Thyroid gland (tissue), 4 donors: ENCODE data around the gene ACAP2. TPM values are rescaled to one million over a fixed set of nuclear protein-coding genes. Genes with fewer than 3 reads are reported as not detected.
"Not testable (repeated sequence)": the region's sequence is repeated elsewhere in the genome, so short reads cannot be mapped to it uniquely, and the experiment has no call there.

Experiments used
- DNase-seq, 2 donors: peaks; one replicate each; pipeline ENCODE4 v3.0.0-alpha.2; 2019
- H3K27ac ChIP-seq, 3 donors: fragments of 200-600 bp; sonication (generic); 1 replicate in 2 of 3; 2 replicates in 1 of 3; pipeline ENCODE4 v1.5.1; 2016 to 2019; ENCODE audit warnings: mild to moderate bottlenecking in 1 of 3, moderate library complexity in 1 of 3
- H3K27me3 ChIP-seq: fragments of 200-600 bp; sonication (generic); one replicate; pipeline ENCODE4 v1.5.1; 2019
- H3K36me3 ChIP-seq, 2 donors: fragments of 200-600 bp; sonication (generic); one replicate each; pipeline ENCODE4 v1.5.1; 2016 to 2019
- H3K4me1 ChIP-seq, 2 donors: fragments of 200-600 bp; sonication (generic); one replicate each; pipeline ENCODE4 v1.5.1; 2017 to 2019
- H3K4me3 ChIP-seq, 3 donors: fragments of 200-600 bp; sonication (generic); replicated peaks in 1 of 3; 1 replicate in 2 of 3; 2 replicates in 1 of 3; pipeline ENCODE4 v1.5.1; 2016; ENCODE audit warnings: mild to moderate bottlenecking in 1 of 3
- H3K9me3 ChIP-seq: fragments of 200-600 bp; sonication (generic); one replicate; pipeline ENCODE4 v1.5.1; 2017
- POLR2A ChIP-seq, 2 donors: fragments of 450-650 bp; IDR thresholded peaks; one replicate each; pipeline ENCODE4 v1.6.1; 2017; ENCODE audit warnings: antibody characterized with exemption in 2 of 2, mild to moderate bottlenecking in 2 of 2, moderate library complexity in 1 of 2
- WGBS, 2 donors: methylation state at CpG; one replicate each; pipeline ENCODE4 v1.1.5; 2017; 5-methylcytosine and 5-hydroxymethylcytosine counted together
- intact Hi-C: fragments of 100-400 bp; cut with DNase I; formaldehyde crosslinking; loops from one replicate; pipeline ENCODE4 v1.15.1; 2023
- total RNA-seq, 4 donors: library from RNA; depleted of rRNA; stranded (reverse); fragments of >200 nt; gene quantifications; one replicate each; pipeline ENCODE4 v1.2.3, GENCODE V29; 2016
- TF ChIP-seq, protein P1 (sequence below), 6 experiments: fragments of 200-600 bp in 3 of 6; fragments of 450-650 bp in 3 of 6; sonication (generic) in 3 of 6; IDR thresholded peaks; one replicate each; pipeline ENCODE4 v1.5.1; 2016 to 2019; ENCODE audit warnings: antibody characterized with exemption in 6 of 6, mild to moderate bottlenecking in 2 of 6, inconsistent platforms in 1 of 6, moderate library complexity in 1 of 6

Gene ACAP2, protein sequence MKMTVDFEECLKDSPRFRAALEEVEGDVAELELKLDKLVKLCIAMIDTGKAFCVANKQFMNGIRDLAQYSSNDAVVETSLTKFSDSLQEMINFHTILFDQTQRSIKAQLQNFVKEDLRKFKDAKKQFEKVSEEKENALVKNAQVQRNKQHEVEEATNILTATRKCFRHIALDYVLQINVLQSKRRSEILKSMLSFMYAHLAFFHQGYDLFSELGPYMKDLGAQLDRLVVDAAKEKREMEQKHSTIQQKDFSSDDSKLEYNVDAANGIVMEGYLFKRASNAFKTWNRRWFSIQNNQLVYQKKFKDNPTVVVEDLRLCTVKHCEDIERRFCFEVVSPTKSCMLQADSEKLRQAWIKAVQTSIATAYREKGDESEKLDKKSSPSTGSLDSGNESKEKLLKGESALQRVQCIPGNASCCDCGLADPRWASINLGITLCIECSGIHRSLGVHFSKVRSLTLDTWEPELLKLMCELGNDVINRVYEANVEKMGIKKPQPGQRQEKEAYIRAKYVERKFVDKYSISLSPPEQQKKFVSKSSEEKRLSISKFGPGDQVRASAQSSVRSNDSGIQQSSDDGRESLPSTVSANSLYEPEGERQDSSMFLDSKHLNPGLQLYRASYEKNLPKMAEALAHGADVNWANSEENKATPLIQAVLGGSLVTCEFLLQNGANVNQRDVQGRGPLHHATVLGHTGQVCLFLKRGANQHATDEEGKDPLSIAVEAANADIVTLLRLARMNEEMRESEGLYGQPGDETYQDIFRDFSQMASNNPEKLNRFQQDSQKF
- total RNA-seq: 100 to 1,000 TPM in 1 of 4 donors, 10 to 100 TPM in 3; 61.7 to 685 (median 71.3) TPM

DNA sequence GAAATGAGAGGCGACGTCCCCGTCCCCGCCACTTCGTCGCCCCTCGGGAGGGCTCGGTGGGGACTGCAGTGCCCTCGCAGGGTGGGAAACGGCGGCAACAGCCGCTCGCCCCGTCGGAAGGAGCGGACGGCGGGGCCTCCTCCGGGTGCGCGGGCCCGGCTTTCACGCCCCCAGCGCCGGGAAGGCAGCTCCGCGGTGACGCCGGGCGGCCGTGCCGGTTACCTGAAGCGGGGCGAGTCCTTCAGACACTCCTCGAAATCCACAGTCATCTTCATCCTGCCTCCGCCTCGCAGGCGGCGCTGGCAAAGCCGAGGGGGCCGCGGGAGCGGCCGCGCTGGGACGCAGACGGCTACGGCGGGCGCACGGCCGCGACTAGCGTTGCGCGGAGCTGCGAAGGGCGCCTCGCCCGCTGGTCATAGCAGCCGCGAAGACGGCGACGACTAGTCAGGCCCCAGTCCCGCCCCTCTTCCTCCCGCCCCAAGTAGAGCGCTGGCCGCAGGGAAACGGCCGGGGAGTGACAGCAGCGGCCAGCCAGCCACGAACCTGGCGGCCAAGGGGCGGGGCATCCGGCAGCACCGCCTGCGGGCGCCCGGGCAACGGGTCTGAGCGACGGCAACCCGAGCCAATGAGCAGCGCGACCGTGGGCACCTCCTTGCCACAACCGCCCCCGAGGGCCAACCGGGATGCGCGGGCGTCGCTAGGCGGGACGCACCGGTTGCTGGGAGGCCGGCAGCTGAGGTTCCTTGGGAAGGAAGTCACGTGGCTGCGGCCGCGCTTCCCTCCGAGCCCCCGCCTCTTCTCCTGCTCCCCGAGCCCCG is at the start of gene ACAP2:
ACAP2 (minus strand) TSS at position 448 of the 818 bp plus-strand sequence; CDS start at position 275, 173 bp downstream.
- peak within 1 kb of the TSS; percentile 68 to 84 (median 73) for H3K4me3 ChIP-seq
- peak; percentile 100 for DNase-seq
- intact Hi-C loops: loop anchor here (5.0 to 10.0 kb wide), 2 partner anchors 100 to 168 kb away; partner anchors contain the start of genes PPP1R2 and XXYLT1
- H3K27ac ChIP-seq: peak within 1 kb of the TSS; percentile 86 to 93 (median 86)
- no peaks in the 10 kb centered on the region for H3K27me3 ChIP-seq
- H3K36me3 ChIP-seq: no peaks in the 10 kb centered on the region
- H3K4me1 ChIP-seq: peaks cover 17% of the 10 kb centered on the region in 2 donors
- 1% methylated on average over 15 to 50 of the region's 106 CpGs for WGBS, 2 donors
- no peaks in the 10 kb centered on the region for H3K9me3 ChIP-seq
- TF ChIP-seq POLR2A (IDR thresholded peaks at IDR 0.05): peak; percentile 83 to 97
- TF ChIP-seq, protein P1, sequence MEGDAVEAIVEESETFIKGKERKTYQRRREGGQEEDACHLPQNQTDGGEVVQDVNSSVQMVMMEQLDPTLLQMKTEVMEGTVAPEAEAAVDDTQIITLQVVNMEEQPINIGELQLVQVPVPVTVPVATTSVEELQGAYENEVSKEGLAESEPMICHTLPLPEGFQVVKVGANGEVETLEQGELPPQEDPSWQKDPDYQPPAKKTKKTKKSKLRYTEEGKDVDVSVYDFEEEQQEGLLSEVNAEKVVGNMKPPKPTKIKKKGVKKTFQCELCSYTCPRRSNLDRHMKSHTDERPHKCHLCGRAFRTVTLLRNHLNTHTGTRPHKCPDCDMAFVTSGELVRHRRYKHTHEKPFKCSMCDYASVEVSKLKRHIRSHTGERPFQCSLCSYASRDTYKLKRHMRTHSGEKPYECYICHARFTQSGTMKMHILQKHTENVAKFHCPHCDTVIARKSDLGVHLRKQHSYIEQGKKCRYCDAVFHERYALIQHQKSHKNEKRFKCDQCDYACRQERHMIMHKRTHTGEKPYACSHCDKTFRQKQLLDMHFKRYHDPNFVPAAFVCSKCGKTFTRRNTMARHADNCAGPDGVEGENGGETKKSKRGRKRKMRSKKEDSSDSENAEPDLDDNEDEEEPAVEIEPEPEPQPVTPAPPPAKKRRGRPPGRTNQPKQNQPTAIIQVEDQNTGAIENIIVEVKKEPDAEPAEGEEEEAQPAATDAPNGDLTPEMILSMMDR (IDR thresholded peaks at IDR 0.05): peak in 1 of 6 experiments; percentile 9

DNA sequence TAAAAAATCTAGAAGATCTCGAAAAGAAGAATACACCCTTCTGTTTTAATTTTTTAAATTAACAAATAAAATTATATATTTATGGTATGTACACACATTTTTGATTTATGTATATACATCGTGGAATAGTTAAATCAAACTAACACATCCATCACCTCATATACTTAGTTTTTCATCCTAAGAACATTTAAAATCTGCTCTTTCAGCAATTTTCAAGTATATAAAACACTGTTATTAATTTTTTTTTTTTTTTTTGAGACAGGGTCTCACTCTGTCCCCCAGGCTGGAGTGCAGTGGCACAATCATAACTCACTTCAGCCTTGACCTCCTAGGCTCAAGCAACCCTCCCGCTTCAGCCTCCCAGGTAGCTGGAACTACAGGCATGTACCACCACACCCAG is 32.8 kb upstream of the ACAP2 start:
- WGBS, 2 donors: 95% methylated on average over 3 of the region's 3 CpGs
- H3K27ac ChIP-seq: no peak overlapping the region
- no peak for TF ChIP-seq POLR2A (IDR thresholded peaks at IDR 0.05)
- TF ChIP-seq, protein P1 (IDR thresholded peaks at IDR 0.05): no peak
- no peaks in the 10 kb centered on the region for H3K27me3 ChIP-seq
- H3K4me1 ChIP-seq: no peaks in the 10 kb centered on the region
- no peaks in the 10 kb centered on the region for H3K9me3 ChIP-seq
- no peak overlapping the region for H3K4me3 ChIP-seq
- DNase-seq: no peak
- H3K36me3 ChIP-seq: no peaks in the 10 kb centered on the region
- intact Hi-C loops: no loop called here

DNA sequence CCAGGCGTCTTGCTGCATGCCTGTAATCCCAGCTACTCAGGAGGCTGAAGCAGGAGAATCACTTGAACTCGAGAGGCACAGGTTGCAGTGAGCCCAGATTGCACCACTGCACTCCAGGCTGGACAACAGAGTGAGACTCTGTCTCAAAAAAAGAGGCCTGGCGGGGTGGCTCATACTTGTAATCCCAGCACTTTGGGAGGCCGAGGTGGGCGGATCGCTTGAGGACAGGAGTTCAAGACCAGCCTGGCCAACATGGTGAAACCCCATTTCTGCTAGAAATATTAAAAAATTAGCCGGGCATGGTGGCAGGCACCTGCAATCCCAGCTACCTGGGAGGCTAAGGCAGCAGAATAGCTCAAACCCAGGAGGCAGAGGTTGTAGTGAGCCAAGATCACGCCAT is 32.3 kb upstream of the ACAP2 start:
- H3K4me3 ChIP-seq, DNase-seq, H3K4me1 ChIP-seq, H3K9me3 ChIP-seq, H3K27me3 ChIP-seq, H3K27ac ChIP-seq, intact Hi-C loops, H3K36me3 ChIP-seq: not testable (repeated sequence)
- WGBS, 2 donors: 78 to 88% methylated on average over 8 of the region's 8 CpGs

DNA sequence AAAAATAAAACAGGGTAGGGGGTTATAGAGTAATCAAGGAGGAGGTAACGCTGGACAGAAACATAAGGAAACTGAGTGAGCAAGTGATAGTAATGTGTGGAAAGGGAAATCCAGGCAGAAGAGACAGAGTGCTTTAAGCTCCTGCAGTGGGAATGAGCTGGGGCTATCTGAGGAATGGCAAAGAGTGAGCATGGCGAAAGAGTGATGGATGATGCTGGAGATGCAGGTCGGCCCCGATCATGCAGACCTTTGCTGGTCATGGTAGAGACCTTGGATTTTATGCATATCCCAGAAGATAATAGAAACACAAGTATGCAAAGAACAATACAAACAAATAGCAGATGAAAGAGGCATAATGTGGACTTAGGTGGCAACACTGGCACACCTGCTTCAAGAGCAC is 26.0 kb upstream of the ACAP2 start:
- H3K36me3 ChIP-seq: no peaks in the 10 kb centered on the region
- no peaks in the 10 kb centered on the region for H3K4me1 ChIP-seq
- intact Hi-C loops: no loop called here
- no peak overlapping the region for H3K4me3 ChIP-seq
- H3K9me3 ChIP-seq: no peaks in the 10 kb centered on the region
- H3K27me3 ChIP-seq: no peaks in the 10 kb centered on the region
- WGBS, 2 donors: 92% methylated on average over 4 of the region's 4 CpGs
- no peak for DNase-seq
- TF ChIP-seq, protein P1 (IDR thresholded peaks at IDR 0.05): no peak
- no peak for TF ChIP-seq POLR2A (IDR thresholded peaks at IDR 0.05)
- H3K27ac ChIP-seq: no peak overlapping the region

DNA sequence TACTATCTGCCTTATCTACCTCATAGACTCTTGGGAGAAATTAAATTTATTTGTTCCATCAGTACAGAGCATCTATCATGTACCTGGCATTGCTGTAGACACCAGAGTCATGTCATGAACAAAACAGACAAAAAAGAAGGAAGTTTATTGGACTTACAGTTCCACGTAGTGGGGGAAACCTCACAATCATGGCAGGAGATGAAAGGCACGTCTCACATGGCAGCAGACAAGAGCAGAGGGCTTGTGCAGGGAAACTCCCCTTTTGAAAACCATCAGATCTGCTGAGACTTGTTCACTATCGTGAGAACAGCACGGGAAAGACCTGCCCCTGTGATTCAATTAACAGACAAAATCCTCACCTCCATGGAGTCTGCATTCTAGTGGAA is 25.6 kb upstream of the ACAP2 start:
- Histone ChIP-seq H3K4me3 (no peak overlapping the region), H3K27me3 (no peaks in the 10 kb centered on the region), H3K36me3 (no peaks in the 10 kb centered on the region), H3K9me3 (no peaks in the 10 kb centered on the region), H3K4me1 (no peaks in the 10 kb centered on the region), H3K27ac (no peak overlapping the region)
- intact Hi-C loops: no loop called here
- no peak for TF ChIP-seq POLR2A (IDR thresholded peaks at IDR 0.05)
- TF ChIP-seq, protein P1 (IDR thresholded peaks at IDR 0.05): no peak
- 65 to 79% methylated on average over 4 of the region's 4 CpGs for WGBS, 2 donors
- no peak for DNase-seq
